Ecto neural progenitor cell (in vitro differentiated cells): ENCODE results near the gene SYTL1.
A peak's percentile ranks its signal among the peaks of the same experiment; 100 is the strongest.

Source experiments
- DNase-seq: peaks from one replicate; pipeline ENCODE4 v3.0.0-alpha.2; 2018; ENCODE audit warnings: low spot score

SYTL1 gene

GRCh38 chr1:27348861-27349783 lies 7.3 kb downstream of the SYTL1 start:
- DNase-seq, result peak; percentile 82

GRCh38 chr1:27349784-27350662 lies 8.2 kb downstream of the SYTL1 start:
- peak; percentile 88 for DNase-seq

DNA sequence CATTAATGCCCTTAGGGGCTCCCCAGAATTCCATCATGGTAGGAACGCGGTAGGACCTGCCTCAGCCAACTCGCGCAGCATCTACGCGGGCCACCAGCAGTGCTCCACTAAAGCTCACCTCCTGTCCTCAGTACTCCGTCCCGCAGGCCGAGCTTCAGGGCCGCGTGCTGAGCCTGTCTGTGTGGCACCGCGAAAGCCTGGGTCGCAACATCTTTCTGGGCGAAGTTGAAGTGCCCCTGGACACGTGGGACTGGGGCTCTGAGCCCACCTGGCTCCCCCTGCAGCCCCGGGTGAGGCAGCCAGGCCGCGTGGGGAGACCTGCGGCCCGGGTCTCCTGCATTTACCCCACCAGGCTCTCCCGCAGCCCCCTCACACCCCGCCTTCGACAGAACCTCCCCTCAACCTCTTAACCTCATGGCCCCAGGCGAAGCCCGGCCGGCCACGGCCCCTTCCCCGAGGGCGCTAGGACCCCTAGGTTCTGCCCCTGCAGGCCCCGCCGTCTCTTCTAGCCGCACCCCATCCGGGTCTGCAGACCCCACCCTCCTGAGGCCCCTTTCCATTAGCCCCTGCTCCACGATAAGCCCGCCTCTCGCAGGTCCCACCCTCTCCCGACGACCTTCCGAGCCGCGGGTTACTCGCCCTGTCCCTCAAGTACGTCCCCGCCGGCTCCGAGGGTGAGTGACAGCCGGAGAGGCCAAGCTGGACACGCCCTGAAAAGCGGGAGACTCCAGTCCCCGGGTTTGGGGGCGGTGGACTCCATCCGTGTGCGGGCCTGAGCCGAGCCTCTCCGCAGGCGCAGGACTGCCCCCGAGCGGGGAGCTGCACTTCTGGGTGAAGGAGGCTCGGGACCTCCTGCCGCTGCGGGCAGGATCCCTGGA lies 9.1 kb downstream of the SYTL1 start:
- DNase-seq, result peak; percentile 96

- no peak for DNase-seq
Observed at GRCh38 chr1:27351541-27352107, 9.8 kb downstream of the SYTL1 start.

GRCh38 chr1:27353166-27353565 lies 11.3 kb downstream of the SYTL1 start:
- DNase-seq, result no peak

GRCh38 chr1:27353629-27354028 lies 11.8 kb downstream of the SYTL1 start:
- no peak for DNase-seq

DNA sequence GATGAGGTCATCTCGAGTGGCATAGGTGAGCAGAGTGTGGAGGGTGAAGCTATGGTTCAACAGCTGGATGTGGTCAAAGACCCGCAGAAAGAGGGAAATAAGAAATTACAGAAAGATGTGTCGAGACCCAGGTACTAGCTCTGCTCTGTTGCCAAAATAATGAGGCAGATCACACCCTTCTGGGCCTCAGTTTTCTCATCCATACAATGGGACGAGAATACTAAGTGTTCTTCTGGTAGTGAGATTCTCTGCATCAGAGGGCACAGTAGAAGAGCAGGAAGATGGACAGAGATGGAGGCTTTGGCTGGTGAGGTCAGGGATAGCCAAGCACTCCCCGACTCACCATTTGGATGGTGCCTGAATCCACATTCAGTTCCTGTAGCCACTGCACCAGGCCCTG lies 13.9 kb downstream of the SYTL1 start:
- no peak for DNase-seq

DNA sequence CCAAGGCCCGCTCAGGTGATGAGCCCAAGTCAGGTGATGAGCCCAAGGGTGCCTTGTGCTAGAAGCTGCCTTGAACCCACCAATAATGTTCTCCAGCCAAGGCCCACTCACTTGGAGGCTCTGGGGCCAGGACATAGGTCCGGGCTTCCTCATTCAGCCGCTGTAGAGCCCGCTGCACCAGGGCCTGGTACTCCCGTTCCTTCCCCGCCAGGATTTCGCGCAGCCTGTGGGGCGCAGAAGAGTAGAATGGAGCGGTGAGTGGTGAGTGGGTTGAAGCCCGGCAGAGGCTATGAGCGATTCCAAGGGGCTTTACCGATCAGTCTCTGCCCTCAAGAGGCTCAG lies 14.4 kb downstream of the SYTL1 start:
- no peak for DNase-seq

DNA sequence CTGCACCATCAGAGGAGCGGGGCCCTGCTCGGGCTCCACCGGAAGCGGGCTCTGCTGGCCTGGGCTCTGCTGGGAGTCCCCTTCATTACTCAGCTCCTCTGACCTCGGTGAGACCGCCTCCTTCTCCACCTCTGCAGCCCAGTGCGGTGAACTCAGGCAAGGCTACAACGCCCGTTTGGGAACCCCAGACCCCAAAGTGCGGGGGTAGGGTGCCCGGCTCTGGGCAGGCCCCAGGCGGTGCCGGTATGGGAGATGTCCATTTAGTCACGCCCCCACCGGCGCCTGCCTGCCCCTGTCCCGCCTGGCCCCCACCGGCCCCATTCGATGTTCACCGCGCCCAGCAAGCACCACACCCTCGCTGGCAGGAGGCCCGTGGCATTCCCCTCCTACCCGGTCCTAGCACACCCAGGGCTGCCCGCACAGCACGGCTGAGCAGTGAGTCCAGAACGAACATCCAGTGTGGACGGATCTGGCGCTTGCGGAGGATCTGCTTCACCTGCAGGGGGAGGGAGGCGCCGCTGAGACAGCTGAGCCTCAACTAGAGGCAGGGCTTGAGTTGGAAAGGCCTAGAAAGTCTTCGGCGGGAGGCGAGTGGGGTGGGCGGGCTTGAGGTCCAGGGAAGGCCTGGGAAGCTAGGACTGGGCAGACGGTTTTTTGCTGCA lies 14.9 kb downstream of the SYTL1 start:
- no peak for DNase-seq

DNA sequence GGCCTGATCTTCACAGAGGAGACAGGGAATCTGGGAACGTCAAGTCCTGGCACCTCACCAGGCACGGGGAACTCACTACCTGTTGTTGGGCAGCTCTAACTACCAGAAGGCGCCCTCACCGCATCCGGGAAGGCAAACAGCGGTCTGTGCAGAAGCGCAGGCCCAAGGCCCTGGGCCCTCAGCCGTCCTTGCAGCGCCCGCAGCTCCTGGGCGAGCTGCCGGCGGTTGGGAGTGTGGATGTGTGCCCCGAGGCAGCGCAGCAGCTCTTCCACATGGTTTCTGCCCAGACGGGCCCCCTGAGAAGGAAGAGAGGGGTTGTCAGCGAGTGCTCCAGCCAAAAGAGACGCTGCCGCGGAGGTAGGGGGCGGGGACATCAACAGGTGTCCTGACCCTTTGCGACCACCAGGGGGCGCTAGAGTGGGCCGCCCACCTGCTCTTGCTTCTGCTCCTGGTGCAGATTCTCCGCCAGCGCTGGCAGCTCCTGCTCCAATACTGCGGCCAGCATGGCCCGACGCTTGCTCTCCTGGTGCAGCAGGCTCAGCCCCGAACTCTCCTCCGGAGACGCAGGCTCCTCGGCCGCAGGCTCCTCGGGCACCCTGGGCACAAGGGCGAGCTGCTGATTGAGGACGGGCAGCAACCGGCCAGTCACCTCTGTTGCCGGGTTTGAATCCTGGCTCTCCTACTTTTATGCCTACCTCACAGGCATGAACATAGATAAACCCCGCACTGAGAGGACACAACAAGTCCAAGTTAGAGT lies 15.6 kb downstream of the SYTL1 start:
- peak; percentile 92 for DNase-seq

- DNase-seq, result no peak
Observed at GRCh38 chr1:27358038-27358927, 16.5 kb downstream of the SYTL1 start.

- no peak for DNase-seq
Observed at GRCh38 chr1:27358928-27359313, 17.1 kb downstream of the SYTL1 start.

GRCh38 chr1:27359822-27360158 lies 18.0 kb downstream of the SYTL1 start:
- DNase-seq, result no peak

GRCh38 chr1:27360159-27361043 lies 18.6 kb downstream of the SYTL1 start:
- no peak for DNase-seq

- no peak for DNase-seq
Observed at GRCh38 chr1:27361044-27361402, 19.2 kb downstream of the SYTL1 start.

- no peak for DNase-seq
Observed at GRCh38 chr1:27361553-27361952, 19.7 kb downstream of the SYTL1 start.

GRCh38 chr1:27363766-27364695 lies 22.2 kb downstream of the SYTL1 start:
- DNase-seq, result no peak
